Thyroid gland (tissue), 4 donors: ENCODE data around the gene TMEM198. TPM values are rescaled to one million over a fixed set of nuclear protein-coding genes. Genes with fewer than 3 reads are reported as not detected.

Experiments used
- DNase-seq, 2 donors: peaks; one replicate each; pipeline ENCODE4 v3.0.0-alpha.2; 2019
- H3K27ac ChIP-seq, 3 donors: fragments of 200-600 bp; sonication (generic); 1 replicate in 2 of 3; 2 replicates in 1 of 3; pipeline ENCODE4 v1.5.1; 2016 to 2019; ENCODE audit warnings: mild to moderate bottlenecking in 1 of 3, moderate library complexity in 1 of 3
- H3K27me3 ChIP-seq: fragments of 200-600 bp; sonication (generic); one replicate; pipeline ENCODE4 v1.5.1; 2019
- H3K36me3 ChIP-seq, 2 donors: fragments of 200-600 bp; sonication (generic); one replicate each; pipeline ENCODE4 v1.5.1; 2016 to 2019
- H3K4me1 ChIP-seq, 2 donors: fragments of 200-600 bp; sonication (generic); one replicate each; pipeline ENCODE4 v1.5.1; 2017 to 2019
- H3K4me3 ChIP-seq, 3 donors: fragments of 200-600 bp; sonication (generic); replicated peaks in 1 of 3; 1 replicate in 2 of 3; 2 replicates in 1 of 3; pipeline ENCODE4 v1.5.1; 2016; ENCODE audit warnings: mild to moderate bottlenecking in 1 of 3
- H3K9me3 ChIP-seq: fragments of 200-600 bp; sonication (generic); one replicate; pipeline ENCODE4 v1.5.1; 2017
- CTCF ChIP-seq, 6 experiments: fragments of 200-600 bp in 3 of 6; fragments of 450-650 bp in 3 of 6; sonication (generic) in 3 of 6; IDR thresholded peaks; one replicate each; pipeline ENCODE4 v1.5.1; 2016 to 2019; ENCODE audit warnings: antibody characterized with exemption in 6 of 6, mild to moderate bottlenecking in 2 of 6, inconsistent platforms in 1 of 6, moderate library complexity in 1 of 6
- POLR2A ChIP-seq, 2 donors: fragments of 450-650 bp; IDR thresholded peaks; one replicate each; pipeline ENCODE4 v1.6.1; 2017; ENCODE audit warnings: antibody characterized with exemption in 2 of 2, mild to moderate bottlenecking in 2 of 2, moderate library complexity in 1 of 2
- WGBS, 2 donors: methylation state at CpG; one replicate each; pipeline ENCODE4 v1.1.5; 2017; 5-methylcytosine and 5-hydroxymethylcytosine counted together
- intact Hi-C: fragments of 100-400 bp; cut with DNase I; formaldehyde crosslinking; loops from one replicate; pipeline ENCODE4 v1.15.1; 2023
- total RNA-seq, 4 donors: library from RNA; depleted of rRNA; stranded (reverse); fragments of >200 nt; gene quantifications; one replicate each; pipeline ENCODE4 v1.2.3, GENCODE V29; 2016

TMEM198 gene
- total RNA-seq, 4 donors from 2014 or later, result 4.6 to 10.9 (median 5.4) TPM

- Histone ChIP-seq H3K36me3 (no peaks in the 10 kb centered on the region), H3K4me1 (peaks cover 42 to 57% of the 10 kb centered on the region in 2 donors), H3K9me3 (no peaks in the 10 kb centered on the region), H3K27ac (peak overlapping the region in 1 of 3 donors; percentile 3), H3K27me3 (no peaks in the 10 kb centered on the region), H3K4me3 (no peak overlapping the region)
- no peak for TF ChIP-seq POLR2A (IDR thresholded peaks at IDR 0.05)
- no peak for TF ChIP-seq CTCF (IDR thresholded peaks at IDR 0.05)
- intact Hi-C loops, result no loop called here
- 84% methylated on average over 5 of the region's 5 CpGs for WGBS, 2 donors
- DNase-seq, result no peak
These were observed 29.3 kb downstream of the TMEM198 start for GRCh38 chr2:219573166-219573565.

- Histone ChIP-seq H3K9me3 (no peaks in the 10 kb centered on the region), H3K27ac (peak overlapping the region; percentile 83 to 87 (median 86)), H3K4me1 (peaks cover 56 to 71% of the 10 kb centered on the region in 2 donors), H3K4me3 (no peak overlapping the region), H3K27me3 (no peaks in the 10 kb centered on the region), H3K36me3 (no peaks in the 10 kb centered on the region)
- WGBS, 2 donors, result 54 to 78% methylated on average over 14 to 19 of the region's 22 CpGs
- DNase-seq, result peak; percentile 88 to 89
- peak in 1 of 2 donors; percentile 64 for TF ChIP-seq POLR2A (IDR thresholded peaks at IDR 0.05)
- TF ChIP-seq CTCF (IDR thresholded peaks at IDR 0.05), result no peak
- intact Hi-C loops, result no loop called here
These were observed 30.9 kb downstream of the TMEM198 start for GRCh38 chr2:219574484-219575311.

- no peak for TF ChIP-seq POLR2A (IDR thresholded peaks at IDR 0.05)
- no peak for TF ChIP-seq CTCF (IDR thresholded peaks at IDR 0.05)
- intact Hi-C loops, result no loop called here
These were observed 32.0 kb downstream of the TMEM198 start for GRCh38 chr2:219575566-219576504.

GRCh38 chr2:219576505-219577388, 32.9 kb downstream of the TMEM198 start:
- peak; percentile 98 for DNase-seq
- peaks cover 56 to 62% of the 10 kb centered on the region in 2 donors for H3K4me1 ChIP-seq
- intact Hi-C loops, result no loop called here
- no peak overlapping the region for H3K4me3 ChIP-seq
- no peaks in the 10 kb centered on the region for H3K36me3 ChIP-seq
- H3K27me3 ChIP-seq, result no peaks in the 10 kb centered on the region
- TF ChIP-seq POLR2A (IDR thresholded peaks at IDR 0.05) (peak in 1 of 2 donors; percentile 53), CTCF (IDR thresholded peaks at IDR 0.05) (no peak)
- 11 to 33% methylated on average over 14 to 15 of the region's 15 CpGs for WGBS, 2 donors
- H3K9me3 ChIP-seq, result no peaks in the 10 kb centered on the region
- H3K27ac ChIP-seq, result peak overlapping the region; percentile 86 to 93 (median 88)

More at GRCh38 chr2:219575566-219576504, 32.0 kb downstream of the TMEM198 start:
- Histone ChIP-seq H3K4me3 (no peak overlapping the region), H3K9me3 (no peaks in the 10 kb centered on the region), H3K27ac (peak overlapping the region; percentile 83 to 87 (median 86)), H3K36me3 (no peaks in the 10 kb centered on the region), H3K27me3 (no peaks in the 10 kb centered on the region), H3K4me1 (peaks cover 56 to 66% of the 10 kb centered on the region in 2 donors)
- WGBS, 2 donors, result 69 to 77% methylated on average over 5 to 6 of the region's 6 CpGs
- peak in 1 of 2 donors; percentile 44 for DNase-seq
